ENCODE data around the gene ZDHHC24. TPM values are rescaled to one million over a fixed set of nuclear protein-coding genes. Genes with fewer than 3 reads are reported as not detected.

ZDHHC24 gene
- total RNA-seq, 1 donor from 2014 or later = 4.1 TPM

DNA sequence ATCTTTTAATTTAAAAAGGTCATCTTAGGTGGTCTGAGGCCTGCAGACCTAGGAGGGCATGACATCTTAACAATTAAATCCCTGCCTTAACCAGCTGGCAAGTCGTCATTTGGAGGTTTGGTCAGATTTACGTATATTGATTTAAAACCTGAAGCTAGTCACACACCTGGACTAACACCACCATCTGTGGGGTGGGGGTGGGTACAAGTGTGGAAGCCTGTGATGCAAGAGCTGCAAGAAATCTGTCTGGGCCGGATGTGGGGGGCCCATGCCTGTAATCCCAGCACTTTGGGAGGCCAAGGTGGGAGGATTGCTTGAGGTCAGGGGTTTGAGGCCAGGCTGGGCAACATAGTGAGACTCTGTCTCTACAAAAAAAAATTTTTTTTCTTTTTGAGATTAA lies 35.4 kb upstream of the ZDHHC24 start:
- H3K9me3 Mint-ChIP-seq = peaks cover 21% of the 10 kb centered on the region
- peaks cover 8% of the 10 kb centered on the region for H3K4me1 Mint-ChIP-seq

DNA sequence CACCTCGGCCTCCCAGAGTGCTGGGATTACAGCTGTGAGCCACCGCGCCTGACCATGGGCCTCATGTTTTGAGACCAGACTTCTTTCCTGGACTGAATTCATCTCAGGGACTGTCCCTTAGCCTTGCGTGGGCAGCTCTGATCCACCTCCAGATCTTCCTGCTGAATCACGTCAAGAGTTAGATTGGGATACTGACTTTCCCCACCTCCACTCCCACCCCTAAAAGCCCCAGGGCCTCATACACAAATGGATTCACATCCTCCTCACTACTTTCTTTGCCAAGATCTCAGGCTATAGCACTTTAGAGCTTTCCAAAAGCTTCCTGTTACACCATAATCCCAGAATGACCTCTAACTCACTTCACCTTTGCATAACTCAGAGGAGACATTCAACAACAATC lies 35.0 kb upstream of the ZDHHC24 start:
- Histone ChIP-seq H3K79me2 (ENCODE audit: low read depth) (no peaks in the 10 kb centered on the region), H3K4me2 (no peak overlapping the region), H2AFZ (replicated peaks) (no peak overlapping the region), H3K9ac (no peak overlapping the region), H3K27me3 (no peaks in the 10 kb centered on the region), H3K27ac (no peak overlapping the region), H3K36me3 (no peaks in the 10 kb centered on the region), H3K4me1 (peaks cover 11% of the 10 kb centered on the region), H3F3A (ENCODE audit: low read depth) (peaks cover 9% of the 10 kb centered on the region), H3K4me3 (no peak overlapping the region), H4K20me1 (ENCODE audit: low read depth) (no peaks in the 10 kb centered on the region), H3K9me3 (ENCODE audit: low read depth) (no peaks in the 10 kb centered on the region)
- Mint-ChIP-seq H3K9me3 (peaks cover 16% of the 10 kb centered on the region), H3K4me1 (peaks cover 8% of the 10 kb centered on the region), H3K4me3 (no peak overlapping the region), H3K36me3 (no peaks in the 10 kb centered on the region), H3K27ac (no peak overlapping the region), H3K27me3 (ENCODE audit: insufficient read depth, low read depth) (no peaks in the 10 kb centered on the region)
- DNase-seq (ENCODE audit: low spot score) = no peak
- TF ChIP-seq EZH2phosphoT487 (IDR thresholded peaks at IDR 0.05) = no peak
- TF ChIP-seq, protein P1, sequence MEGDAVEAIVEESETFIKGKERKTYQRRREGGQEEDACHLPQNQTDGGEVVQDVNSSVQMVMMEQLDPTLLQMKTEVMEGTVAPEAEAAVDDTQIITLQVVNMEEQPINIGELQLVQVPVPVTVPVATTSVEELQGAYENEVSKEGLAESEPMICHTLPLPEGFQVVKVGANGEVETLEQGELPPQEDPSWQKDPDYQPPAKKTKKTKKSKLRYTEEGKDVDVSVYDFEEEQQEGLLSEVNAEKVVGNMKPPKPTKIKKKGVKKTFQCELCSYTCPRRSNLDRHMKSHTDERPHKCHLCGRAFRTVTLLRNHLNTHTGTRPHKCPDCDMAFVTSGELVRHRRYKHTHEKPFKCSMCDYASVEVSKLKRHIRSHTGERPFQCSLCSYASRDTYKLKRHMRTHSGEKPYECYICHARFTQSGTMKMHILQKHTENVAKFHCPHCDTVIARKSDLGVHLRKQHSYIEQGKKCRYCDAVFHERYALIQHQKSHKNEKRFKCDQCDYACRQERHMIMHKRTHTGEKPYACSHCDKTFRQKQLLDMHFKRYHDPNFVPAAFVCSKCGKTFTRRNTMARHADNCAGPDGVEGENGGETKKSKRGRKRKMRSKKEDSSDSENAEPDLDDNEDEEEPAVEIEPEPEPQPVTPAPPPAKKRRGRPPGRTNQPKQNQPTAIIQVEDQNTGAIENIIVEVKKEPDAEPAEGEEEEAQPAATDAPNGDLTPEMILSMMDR (IDR thresholded peaks at IDR 0.05) = no peak
- no peak for TF ChIP-seq EZH2 (IDR thresholded peaks at IDR 0.05)

More for the DNA sequence above, 35.4 kb upstream of the ZDHHC24 start:
- Histone ChIP-seq H2AFZ (replicated peaks) (no peak overlapping the region), H3K9ac (no peak overlapping the region), H3K27ac (no peak overlapping the region), H3K9me3 (ENCODE audit: low read depth) (no peaks in the 10 kb centered on the region), H3K79me2 (ENCODE audit: low read depth) (no peaks in the 10 kb centered on the region), H3K36me3 (no peaks in the 10 kb centered on the region), H3K4me3 (no peak overlapping the region), H3F3A (ENCODE audit: low read depth) (peaks cover 9% of the 10 kb centered on the region), H3K27me3 (no peaks in the 10 kb centered on the region), H4K20me1 (ENCODE audit: low read depth) (no peaks in the 10 kb centered on the region), H3K4me2 (no peak overlapping the region), H3K4me1 (peaks cover 11% of the 10 kb centered on the region)
- TF ChIP-seq EZH2 (IDR thresholded peaks at IDR 0.05) (no peak), EZH2phosphoT487 (IDR thresholded peaks at IDR 0.05) (no peak)
- TF ChIP-seq, protein P1 (IDR thresholded peaks at IDR 0.05) = no peak
- Mint-ChIP-seq H3K27me3 (ENCODE audit: insufficient read depth, low read depth) (peaks cover under 1% of the 10 kb centered on the region), H3K4me3 (no peak overlapping the region), H3K27ac (no peak overlapping the region), H3K36me3 (no peaks in the 10 kb centered on the region)
- DNase-seq (ENCODE audit: low spot score) = no peak

DNA sequence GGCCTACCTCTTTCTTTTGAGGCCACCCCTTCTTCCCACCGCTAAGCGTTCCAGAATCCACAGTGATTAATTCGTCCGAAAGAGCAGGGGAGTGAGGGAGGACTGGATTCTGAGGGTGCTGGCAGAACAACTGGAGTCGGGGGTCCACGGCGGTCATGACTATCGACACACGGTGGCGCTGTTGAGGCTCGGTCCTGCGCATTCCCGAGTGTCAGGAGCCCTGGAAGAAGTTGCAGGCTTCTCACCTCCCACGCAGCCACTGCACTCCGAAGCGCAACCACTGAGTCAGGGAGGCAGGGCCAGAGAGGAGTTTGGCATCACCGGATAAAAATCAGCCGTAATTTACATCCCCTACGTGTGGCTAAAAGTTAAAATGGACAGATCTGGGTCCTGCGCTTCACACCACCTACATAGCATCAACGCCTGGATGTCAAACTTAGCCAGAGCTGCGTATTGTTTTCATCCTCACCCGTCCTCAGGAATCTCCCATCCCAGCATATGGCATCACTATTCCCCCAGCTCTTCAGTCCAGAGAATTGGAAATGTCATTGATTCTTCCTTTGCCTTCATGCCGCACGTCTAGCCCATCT lies 33.3 kb upstream of the ZDHHC24 start:
- no peak overlapping the region for H3K4me2 ChIP-seq
- H2AFZ ChIP-seq (replicated peaks) = peak overlapping the region; percentile 43
- Mint-ChIP-seq H3K4me3 (peak overlapping the region; percentile 43), H3K9me3 (peaks cover 17% of the 10 kb centered on the region), H3K27ac (peak overlapping the region; percentile 14), H3K4me1 (peaks cover 8% of the 10 kb centered on the region), H3K27me3 (ENCODE audit: insufficient read depth, low read depth) (peaks cover 7% of the 10 kb centered on the region), H3K36me3 (peaks cover 3% of the 10 kb centered on the region)
- H3F3A ChIP-seq (ENCODE audit: low read depth) = peaks cover 9% of the 10 kb centered on the region
- no peak overlapping the region for H3K27ac ChIP-seq
- no peak overlapping the region for H3K9ac ChIP-seq
- no peaks in the 10 kb centered on the region for H4K20me1 ChIP-seq (ENCODE audit: low read depth)
- H3K9me3 ChIP-seq (ENCODE audit: low read depth) = no peaks in the 10 kb centered on the region
- peak; percentile 27 for TF ChIP-seq EZH2 (IDR thresholded peaks at IDR 0.05)
- TF ChIP-seq, protein P1 (IDR thresholded peaks at IDR 0.05) = peak; percentile 87
- TF ChIP-seq EZH2phosphoT487 (IDR thresholded peaks at IDR 0.05) = no peak
- no peaks in the 10 kb centered on the region for H3K79me2 ChIP-seq (ENCODE audit: low read depth)
- no peak overlapping the region for H3K4me3 ChIP-seq
- peaks cover 11% of the 10 kb centered on the region for H3K4me1 ChIP-seq
- DNase-seq (ENCODE audit: low spot score) = peak; percentile 83
- H3K36me3 ChIP-seq = no peaks in the 10 kb centered on the region
- H3K27me3 ChIP-seq = no peaks in the 10 kb centered on the region

Data from neural progenitor cell (in vitro differentiated cells).